PFSK-1 (cell line): Measurements from ENCODE around the gene ISCA2.

Experiments
- FOXP2 ChIP-seq: optimal IDR thresholded peaks from 2 replicates; pipeline ENCODE3; 2011; ENCODE audit warnings: borderline replicate concordance, control low read depth, inconsistent platforms; ENCODE audit not compliant: insufficient read depth; ENCODE audit errors: extremely low read length, extremely low read depth
- POLR2AphosphoS5 ChIP-seq: IDR thresholded peaks from 2 replicates; pipeline ENCODE4 v1.6.1; 2012; ENCODE audit warnings: low read depth, mild to moderate bottlenecking, control low read depth, low read length, moderate library complexity
- SIN3A ChIP-seq: IDR thresholded peaks from 2 replicates; pipeline ENCODE4 v1.6.1; 2012; ENCODE audit warnings: mild to moderate bottlenecking, low read length, moderate library complexity, borderline replicate concordance; ENCODE audit not compliant: insufficient read depth
- TAF1 ChIP-seq: IDR thresholded peaks from 2 replicates; pipeline ENCODE4 v1.6.1; 2012; ENCODE audit warnings: low read length, control low read depth, borderline replicate concordance; ENCODE audit not compliant: insufficient read depth
- TF ChIP-seq, protein P1 (sequence below), 2 experiments: IDR thresholded peaks; 2 replicates each; pipeline versions ENCODE4 v1.6.1 to v1.8.0; 2011 to 2012; ENCODE audit warnings: low read depth in 2 of 2, low read length in 2 of 2, control low read depth in 1 of 2, inconsistent platforms in 1 of 2, mild to moderate bottlenecking in 1 of 2, moderate library complexity in 1 of 2; ENCODE audit not compliant: insufficient read depth in 1 of 2

The ISCA2 gene

DNA sequence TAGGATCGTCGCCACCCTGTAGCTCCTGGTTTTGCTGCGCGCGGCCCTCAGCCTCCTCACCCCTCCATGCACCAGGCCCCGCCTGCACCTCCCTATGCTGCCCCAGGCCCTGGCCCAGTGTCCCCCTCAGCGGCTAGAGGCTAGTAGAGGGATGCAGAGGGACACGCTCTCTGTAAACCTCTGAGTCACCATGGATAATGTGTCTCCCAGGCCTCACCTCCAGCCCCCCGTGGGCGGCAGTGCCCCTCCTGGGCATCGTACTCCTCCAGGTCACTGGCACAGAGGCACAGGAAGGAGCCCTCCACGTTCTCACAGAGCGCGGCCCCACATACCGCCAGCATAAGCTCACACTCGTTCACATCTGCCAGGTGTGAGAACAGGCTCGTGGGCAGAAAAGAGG is 12.3 kb downstream of the ISCA2 start:
- no peak for TF ChIP-seq FOXP2
- no peak for TF ChIP-seq SIN3A
- TF ChIP-seq TAF1: no peak
- TF ChIP-seq, protein P1, sequence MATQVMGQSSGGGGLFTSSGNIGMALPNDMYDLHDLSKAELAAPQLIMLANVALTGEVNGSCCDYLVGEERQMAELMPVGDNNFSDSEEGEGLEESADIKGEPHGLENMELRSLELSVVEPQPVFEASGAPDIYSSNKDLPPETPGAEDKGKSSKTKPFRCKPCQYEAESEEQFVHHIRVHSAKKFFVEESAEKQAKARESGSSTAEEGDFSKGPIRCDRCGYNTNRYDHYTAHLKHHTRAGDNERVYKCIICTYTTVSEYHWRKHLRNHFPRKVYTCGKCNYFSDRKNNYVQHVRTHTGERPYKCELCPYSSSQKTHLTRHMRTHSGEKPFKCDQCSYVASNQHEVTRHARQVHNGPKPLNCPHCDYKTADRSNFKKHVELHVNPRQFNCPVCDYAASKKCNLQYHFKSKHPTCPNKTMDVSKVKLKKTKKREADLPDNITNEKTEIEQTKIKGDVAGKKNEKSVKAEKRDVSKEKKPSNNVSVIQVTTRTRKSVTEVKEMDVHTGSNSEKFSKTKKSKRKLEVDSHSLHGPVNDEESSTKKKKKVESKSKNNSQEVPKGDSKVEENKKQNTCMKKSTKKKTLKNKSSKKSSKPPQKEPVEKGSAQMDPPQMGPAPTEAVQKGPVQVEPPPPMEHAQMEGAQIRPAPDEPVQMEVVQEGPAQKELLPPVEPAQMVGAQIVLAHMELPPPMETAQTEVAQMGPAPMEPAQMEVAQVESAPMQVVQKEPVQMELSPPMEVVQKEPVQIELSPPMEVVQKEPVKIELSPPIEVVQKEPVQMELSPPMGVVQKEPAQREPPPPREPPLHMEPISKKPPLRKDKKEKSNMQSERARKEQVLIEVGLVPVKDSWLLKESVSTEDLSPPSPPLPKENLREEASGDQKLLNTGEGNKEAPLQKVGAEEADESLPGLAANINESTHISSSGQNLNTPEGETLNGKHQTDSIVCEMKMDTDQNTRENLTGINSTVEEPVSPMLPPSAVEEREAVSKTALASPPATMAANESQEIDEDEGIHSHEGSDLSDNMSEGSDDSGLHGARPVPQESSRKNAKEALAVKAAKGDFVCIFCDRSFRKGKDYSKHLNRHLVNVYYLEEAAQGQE (IDR thresholded peaks at IDR 0.05; ENCODE audit: insufficient read depth in 1 of 2, low read depth in 2 of 2, low read length in 2 of 2): no peak
- TF ChIP-seq POLR2AphosphoS5: no peak

DNA sequence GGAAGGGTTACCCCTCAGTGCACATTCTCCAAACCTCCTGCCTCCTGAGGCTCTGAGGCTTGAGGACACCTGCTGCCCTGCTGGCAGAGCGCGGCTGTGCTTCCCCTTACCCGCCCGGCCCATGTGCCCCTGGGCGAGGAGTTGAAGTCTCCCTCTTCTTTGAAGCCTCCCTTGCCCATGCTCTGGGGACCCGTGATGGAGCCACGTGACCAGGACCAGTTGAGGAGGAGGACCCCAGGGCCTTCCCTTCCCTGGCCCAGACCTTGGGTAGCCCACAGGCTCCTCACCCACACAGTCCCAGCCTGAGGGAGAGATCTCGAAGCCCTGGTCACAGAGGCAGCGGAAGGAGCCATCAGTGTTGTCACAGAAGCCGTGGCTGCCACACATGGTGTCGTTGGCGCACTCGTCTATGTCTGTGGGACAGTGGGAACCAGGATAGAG is 12.9 kb downstream of the ISCA2 start:
- TF ChIP-seq POLR2AphosphoS5 (no peak), SIN3A (no peak), TAF1 (no peak), FOXP2 (no peak)
- TF ChIP-seq, protein P1 (IDR thresholded peaks at IDR 0.05; ENCODE audit: insufficient read depth in 1 of 2, low read depth in 2 of 2, low read length in 2 of 2): no peak

DNA sequence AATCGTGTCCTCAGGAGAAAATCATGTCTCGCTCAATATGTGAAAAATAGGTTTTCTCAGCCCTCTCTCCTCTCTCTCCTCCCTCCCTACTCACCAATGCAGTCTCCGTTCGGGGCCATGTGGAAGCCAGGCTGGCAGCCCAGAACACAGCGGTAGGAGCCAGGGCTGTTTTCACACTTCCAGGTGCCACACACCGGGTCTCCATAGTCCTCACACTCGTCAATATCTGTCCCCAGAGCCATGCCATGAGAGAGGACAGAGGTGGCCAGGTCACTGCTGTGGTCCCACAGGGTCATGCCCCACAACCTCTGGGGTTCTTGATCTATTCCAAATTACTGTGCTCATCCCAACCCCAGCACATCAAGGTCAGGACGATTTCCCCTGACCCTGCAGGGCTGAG is 13.5 kb downstream of the ISCA2 start:
- TF ChIP-seq SIN3A (no peak), TAF1 (no peak), FOXP2 (no peak), POLR2AphosphoS5 (no peak)
- TF ChIP-seq, protein P1 (IDR thresholded peaks at IDR 0.05; ENCODE audit: insufficient read depth in 1 of 2, low read depth in 2 of 2, low read length in 2 of 2): no peak

DNA sequence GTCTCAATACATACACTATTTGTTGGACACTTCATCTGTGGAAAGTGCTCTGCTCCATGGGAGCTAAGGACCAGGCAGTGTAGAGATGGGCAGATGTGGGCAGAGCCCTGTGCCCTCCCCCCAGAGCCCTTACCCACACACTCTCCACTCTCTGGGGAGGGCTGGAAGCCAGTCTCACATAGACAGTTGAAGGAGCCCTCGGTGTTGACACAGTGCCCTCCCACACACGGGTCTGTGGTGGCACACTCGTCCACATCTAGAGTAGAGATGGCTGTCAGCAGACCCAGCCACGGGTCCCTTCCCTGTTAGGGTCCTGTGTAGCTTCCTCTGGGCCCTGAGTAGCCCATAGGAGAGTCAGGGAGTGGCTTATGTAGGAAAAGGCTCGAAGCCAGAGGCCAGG is 14.3 kb downstream of the ISCA2 start:
- TF ChIP-seq SIN3A: no peak
- TF ChIP-seq POLR2AphosphoS5: no peak

DNA sequence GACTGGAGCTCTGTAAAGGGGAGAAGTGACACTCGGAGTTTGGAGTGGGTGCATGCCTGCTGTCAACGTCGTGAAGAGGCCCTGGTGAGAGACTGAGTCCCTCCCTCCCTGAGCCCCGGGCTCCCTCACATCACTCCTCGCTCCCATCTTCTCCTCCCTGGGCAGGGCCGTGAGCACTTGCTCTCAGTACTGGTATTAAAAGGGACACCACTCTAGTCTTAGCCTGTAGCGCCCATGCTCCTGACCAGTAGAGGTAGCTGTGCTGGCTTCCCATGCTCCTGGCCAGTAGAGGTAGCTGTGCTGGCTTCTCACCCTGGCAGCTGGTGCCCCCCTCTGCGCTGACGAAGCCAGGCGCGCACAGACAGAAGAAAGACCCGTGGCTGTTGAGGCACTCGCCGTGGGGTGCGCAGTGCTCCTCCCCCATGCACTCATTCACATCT is 14.7 kb downstream of the ISCA2 start:
- TF ChIP-seq TAF1 (no peak), POLR2AphosphoS5 (no peak), SIN3A (no peak), FOXP2 (no peak)
- TF ChIP-seq, protein P1 (IDR thresholded peaks at IDR 0.05; ENCODE audit: insufficient read depth in 1 of 2, low read depth in 2 of 2, low read length in 2 of 2): no peak
